ENCODE data around the gene MYH6. TPM values are rescaled to one million over a fixed set of nuclear protein-coding genes. Genes with fewer than 3 reads are reported as not detected.

The MYH6 gene
- total and polyA plus RNA-seq, 2 of the 13 experiments (the other 11 are each of a cell fraction or from before 2014, with no cell fraction given): 0.01 TPM; not detected in 1

- no peak for TF ChIP-seq TRIM22 (IDR thresholded peaks at IDR 0.05)
- no peak for TF ChIP-seq RFXANK (CRISPR knock-in tag; IDR thresholded peaks at IDR 0.05)
- peak; percentile 59; the same call in 1 of the 2 replicates for TF ChIP-seq ZNF276 (CRISPR knock-in tag; IDR thresholded peaks at IDR 0.05; ENCODE audit: low read depth)
- TF ChIP-seq ZNF761 (CRISPR knock-in tag; conservative IDR thresholded peaks at IDR 0.05): 0 out of 2 replicates have a peak, but pooled peaks have one; percentile 20
- TF ChIP-seq DNMT3B (CRISPR knock-in tag; conservative IDR thresholded peaks at IDR 0.05): no peak
- no peak for TF ChIP-seq ATF6 (CRISPR knock-in tag; conservative IDR thresholded peaks at IDR 0.05)
- 0 out of 2 replicates have a peak, but pooled peaks have one; percentile 34 for TF ChIP-seq ZNF343 (CRISPR knock-in tag; IDR thresholded peaks at IDR 0.05)
- no peak for TF ChIP-seq RNF219 (CRISPR knock-in tag; IDR thresholded peaks at IDR 0.05)
- TF ChIP-seq RAD21 (CRISPR knock-in tag; IDR thresholded peaks at IDR 0.05): no peak
- TF ChIP-seq ATM (IDR thresholded peaks at IDR 0.05; ENCODE audit: borderline replicate concordance): 0 out of 2 replicates have a peak, but pooled peaks have one; percentile 57
- TF ChIP-seq ZNF556 (CRISPR knock-in tag; IDR thresholded peaks at IDR 0.05; ENCODE audit: borderline replicate concordance): peak; percentile 47; the same call in 1 of the 2 replicates
- peak; percentile 81; the same call in 1 of the 2 replicates for TF ChIP-seq ZBTB46 (CRISPR knock-in tag; IDR thresholded peaks at IDR 0.05; ENCODE audit: borderline replicate concordance)
- TF ChIP-seq CREB3 (CRISPR knock-in tag; IDR thresholded peaks at IDR 0.05): no peak
- peak; percentile 65; the same call in 1 of the 2 replicates for TF ChIP-seq KDM5B (CRISPR knock-in tag; IDR thresholded peaks at IDR 0.05; ENCODE audit: borderline replicate concordance)
- TF ChIP-seq JUN (CRISPR knock-in tag; IDR thresholded peaks at IDR 0.05): 0 out of 2 replicates have a peak, but pooled peaks have one; percentile 59
- peak; percentile 64 for TF ChIP-seq EZH2 (conservative IDR thresholded peaks at IDR 0.05; ENCODE audit: low read depth, low read length)
Observed at GRCh38 chr14:23358553-23359166, 49.4 kb downstream of the MYH6 start (continued).
